Karpas-422 (cell line): ENCODE measurements around the gene EIF5B. TPM values are rescaled to one million over a fixed set of nuclear protein-coding genes. Genes with fewer than 3 reads are reported as not detected.

Source experiments
- DNase-seq: peaks from one replicate; pipeline ENCODE4 v3.0.0-alpha.2; 2015
- H2AFZ ChIP-seq: fragments of 200-600 bp; sonication (generic); 2 replicates; pipeline ENCODE4 v1.6.1; 2014; ENCODE audit warnings: antibody characterized with exemption, low read length, mixed read lengths
- H3K27ac ChIP-seq: fragments of 200-600 bp; sonication (generic); 2 replicates; pipeline ENCODE4 v1.5.1; 2014; ENCODE audit warnings: mild to moderate bottlenecking, low read length, moderate library complexity
- H3K27me3 ChIP-seq: fragments of 200-600 bp; sonication (generic); 2 replicates; pipeline ENCODE4 v1.6.1; 2014; ENCODE audit warnings: low read length, mixed read lengths
- H3K36me3 ChIP-seq: fragments of 200-600 bp; sonication (generic); 2 replicates; pipeline ENCODE4 v1.6.1; 2014; ENCODE audit warnings: low read length, mixed read lengths; ENCODE audit not compliant: insufficient read depth
- H3K4me1 ChIP-seq: fragments of 200-600 bp; sonication (generic); 2 replicates; pipeline ENCODE4 v1.6.1; 2014; ENCODE audit warnings: mild to moderate bottlenecking, low read length, mixed read lengths
- H3K4me2 ChIP-seq: fragments of 200-600 bp; sonication (generic); 2 replicates; pipeline ENCODE4 v1.6.1; 2014; ENCODE audit warnings: low read length, low read depth, mild to moderate bottlenecking; ENCODE audit not compliant: poor library complexity, severe bottlenecking
- H3K4me3 ChIP-seq: fragments of 200-600 bp; sonication (generic); 2 replicates; pipeline ENCODE4 v1.5.1; 2014; ENCODE audit warnings: mild to moderate bottlenecking, antibody characterized with exemption, low read length, mixed read lengths
- H3K79me2 ChIP-seq: fragments of 200-600 bp; sonication (generic); 2 replicates; pipeline ENCODE4 v1.6.1; 2014; ENCODE audit warnings: mild to moderate bottlenecking, low read length, mixed read lengths
- H3K9ac ChIP-seq: fragments of 200-600 bp; sonication (generic); 2 replicates; pipeline ENCODE4 v1.6.0; 2014; ENCODE audit warnings: low read length
- H3K9me2 ChIP-seq: fragments of 200-600 bp; sonication (generic), shearing (Covaris generic); replicated peaks from 2 replicates; pipeline ENCODE4 v1.6.0; 2014; ENCODE audit warnings: mild to moderate bottlenecking, low read length, moderate library complexity; ENCODE audit not compliant: insufficient read depth
- H3K9me3 ChIP-seq: fragments of 300-700, 200-600 bp; sonication (generic); 2 replicates; pipeline ENCODE4 v1.6.1; 2014; ENCODE audit warnings: low read length, mixed read lengths
- H4K20me1 ChIP-seq: fragments of 200-600 bp; sonication (generic); 2 replicates; pipeline ENCODE4 v1.6.1; 2014; ENCODE audit warnings: mild to moderate bottlenecking, antibody characterized with exemption, low read length, low read depth; ENCODE audit not compliant: insufficient read depth
- total RNA-seq: library from RNA; depleted of rRNA; stranded (reverse); fragments of >200 nt; shearing (Covaris generic); gene quantifications from 2 replicates; pipeline ENCODE4 v1.2.3, GENCODE V29; 2014; ENCODE audit warnings: low replicate concordance

The EIF5B gene
- total RNA-seq, 1 experiment from 2014 or later, result 35.5 TPM

DNA sequence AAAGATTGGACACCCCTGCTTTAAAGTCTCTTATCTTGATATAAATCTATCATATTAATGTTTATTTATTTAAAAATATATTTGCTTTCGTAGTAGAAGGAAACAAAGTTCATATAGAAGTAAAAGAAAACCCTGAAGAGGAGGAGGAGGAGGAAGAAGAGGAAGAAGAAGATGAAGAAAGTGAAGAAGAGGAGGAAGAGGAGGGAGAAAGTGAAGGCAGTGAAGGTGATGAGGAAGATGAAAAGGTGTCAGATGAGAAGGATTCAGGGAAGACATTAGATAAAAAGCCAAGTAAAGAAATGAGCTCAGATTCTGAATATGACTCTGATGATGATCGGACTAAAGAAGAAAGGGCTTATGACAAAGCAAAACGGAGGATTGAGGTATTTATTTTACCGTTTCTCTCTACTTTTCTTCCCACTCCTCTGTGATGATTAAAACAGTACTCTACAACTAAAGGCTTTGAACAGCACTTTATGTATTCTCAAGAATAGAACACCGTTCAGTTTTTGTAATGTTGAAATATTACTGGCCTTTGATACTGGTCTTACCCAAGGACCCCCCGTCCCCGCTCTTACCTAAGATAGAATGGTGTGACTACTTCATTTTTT, 39.2 kb downstream of the EIF5B start:
- no peaks in the 10 kb centered on the region for H3K27me3 ChIP-seq
- no peak overlapping the region for H3K4me3 ChIP-seq
- H3K36me3 ChIP-seq, result peaks cover 91% of the 10 kb centered on the region
- no peak for DNase-seq
- no peak overlapping the region for H2AFZ ChIP-seq
- H3K79me2 ChIP-seq, result peaks cover 54% of the 10 kb centered on the region
- no peaks in the 10 kb centered on the region for H3K9me3 ChIP-seq
- H4K20me1 ChIP-seq, result no peaks in the 10 kb centered on the region
- H3K4me2 ChIP-seq, result no peak overlapping the region
- H3K9ac ChIP-seq, result no peak overlapping the region
- H3K4me1 ChIP-seq, result no peaks in the 10 kb centered on the region
- no peaks in the 10 kb centered on the region for H3K9me2 ChIP-seq
- H3K27ac ChIP-seq, result no peak overlapping the region

DNA sequence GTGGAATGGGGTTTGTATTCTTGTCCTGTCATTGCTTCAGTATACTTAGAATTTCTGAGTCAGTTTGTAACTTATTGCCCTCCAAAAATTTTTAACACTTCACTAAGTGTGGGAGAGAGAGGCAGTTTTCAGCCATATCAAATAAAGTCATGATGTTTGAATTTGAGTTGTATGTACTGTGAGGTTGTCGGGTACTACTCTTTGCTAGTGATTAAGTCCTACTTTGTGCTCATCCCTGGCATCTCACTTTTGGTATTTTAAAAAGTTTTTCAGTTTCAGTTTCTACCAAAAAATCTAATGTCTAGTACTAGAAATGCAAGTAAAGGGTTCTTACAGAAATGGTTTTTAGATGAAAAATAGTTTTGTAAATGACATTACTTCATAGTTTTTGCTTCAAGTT, 40.7 kb downstream of the EIF5B start:
- H2AFZ ChIP-seq, result no peak overlapping the region
- no peak for DNase-seq
- H3K27ac ChIP-seq, result no peak overlapping the region
- no peaks in the 10 kb centered on the region for H4K20me1 ChIP-seq
- peaks cover 91% of the 10 kb centered on the region for H3K36me3 ChIP-seq
- peaks cover 61% of the 10 kb centered on the region for H3K79me2 ChIP-seq
- no peaks in the 10 kb centered on the region for H3K9me2 ChIP-seq
- H3K4me1 ChIP-seq, result no peaks in the 10 kb centered on the region
- H3K9ac ChIP-seq, result no peak overlapping the region
- no peaks in the 10 kb centered on the region for H3K9me3 ChIP-seq
- no peaks in the 10 kb centered on the region for H3K27me3 ChIP-seq
- no peak overlapping the region for H3K4me3 ChIP-seq
- H3K4me2 ChIP-seq, result no peak overlapping the region

DNA sequence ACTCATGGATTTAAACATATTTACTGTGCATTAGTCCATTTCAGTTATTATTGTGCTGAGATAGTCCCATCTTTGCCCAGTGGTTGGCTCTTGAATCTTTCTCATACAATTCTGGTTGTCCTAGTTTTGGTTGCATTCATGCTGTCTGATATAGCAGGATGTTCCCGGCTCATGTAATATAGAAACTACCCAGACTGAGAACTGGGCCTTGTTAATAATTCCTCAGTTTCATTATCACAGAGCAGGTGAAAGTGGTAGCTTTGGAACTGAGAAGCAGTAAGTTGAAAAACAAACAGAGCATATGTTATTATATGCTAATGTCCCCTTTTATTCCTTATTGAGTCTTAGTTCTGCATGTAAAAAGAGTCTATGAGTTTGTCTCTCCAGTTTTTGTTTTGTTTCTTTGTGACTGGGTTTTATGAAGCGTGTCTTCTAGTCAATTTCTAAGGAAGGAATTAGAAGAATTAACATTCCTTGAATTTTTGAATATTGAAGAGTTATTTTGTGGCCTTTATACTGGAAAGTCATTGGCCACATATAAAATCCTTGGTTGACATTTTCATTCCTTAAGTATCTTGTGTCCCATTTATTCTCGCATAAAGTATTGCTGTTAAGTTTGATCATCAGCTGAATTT, 43.3 kb downstream of the EIF5B start:
- no peak overlapping the region for H3K4me2 ChIP-seq
- H3K27me3 ChIP-seq, result no peaks in the 10 kb centered on the region
- H3K27ac ChIP-seq, result no peak overlapping the region
- H3K4me3 ChIP-seq, result no peak overlapping the region
- no peaks in the 10 kb centered on the region for H3K4me1 ChIP-seq
- peaks cover 56% of the 10 kb centered on the region for H3K79me2 ChIP-seq
- no peak overlapping the region for H3K9ac ChIP-seq
- H3K9me2 ChIP-seq, result no peaks in the 10 kb centered on the region
- no peak for DNase-seq
- H4K20me1 ChIP-seq, result no peaks in the 10 kb centered on the region
- H3K36me3 ChIP-seq, result peaks cover 85% of the 10 kb centered on the region
- H2AFZ ChIP-seq, result no peak overlapping the region
- no peaks in the 10 kb centered on the region for H3K9me3 ChIP-seq

DNA sequence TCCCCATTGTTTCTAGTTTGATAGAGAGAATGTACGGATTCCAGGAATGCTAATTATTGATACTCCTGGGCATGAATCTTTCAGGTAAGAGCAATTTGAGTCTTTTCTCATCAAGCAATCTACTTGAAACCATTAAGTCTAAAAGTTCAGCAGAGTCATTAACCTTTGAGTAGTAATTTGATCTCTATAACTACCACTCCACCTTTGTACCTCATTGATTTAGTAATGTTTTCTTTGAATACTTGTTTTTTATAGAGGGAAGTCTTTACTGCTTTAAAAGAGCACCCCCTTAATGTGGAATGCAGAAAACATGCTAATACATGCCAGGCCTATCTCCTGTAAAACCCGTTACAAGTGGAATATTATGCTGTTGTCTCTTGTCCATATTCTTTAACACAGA, 45.0 kb downstream of the EIF5B start:
- H2AFZ ChIP-seq, result no peak overlapping the region
- H3K27me3 ChIP-seq, result no peaks in the 10 kb centered on the region
- no peak for DNase-seq
- no peaks in the 10 kb centered on the region for H4K20me1 ChIP-seq
- H3K9ac ChIP-seq, result no peak overlapping the region
- no peak overlapping the region for H3K4me3 ChIP-seq
- no peaks in the 10 kb centered on the region for H3K9me2 ChIP-seq
- H3K79me2 ChIP-seq, result peaks cover 60% of the 10 kb centered on the region
- no peak overlapping the region for H3K4me2 ChIP-seq
- no peak overlapping the region for H3K27ac ChIP-seq
- no peaks in the 10 kb centered on the region for H3K4me1 ChIP-seq
- H3K9me3 ChIP-seq, result no peaks in the 10 kb centered on the region
- H3K36me3 ChIP-seq, result peaks cover 81% of the 10 kb centered on the region

DNA sequence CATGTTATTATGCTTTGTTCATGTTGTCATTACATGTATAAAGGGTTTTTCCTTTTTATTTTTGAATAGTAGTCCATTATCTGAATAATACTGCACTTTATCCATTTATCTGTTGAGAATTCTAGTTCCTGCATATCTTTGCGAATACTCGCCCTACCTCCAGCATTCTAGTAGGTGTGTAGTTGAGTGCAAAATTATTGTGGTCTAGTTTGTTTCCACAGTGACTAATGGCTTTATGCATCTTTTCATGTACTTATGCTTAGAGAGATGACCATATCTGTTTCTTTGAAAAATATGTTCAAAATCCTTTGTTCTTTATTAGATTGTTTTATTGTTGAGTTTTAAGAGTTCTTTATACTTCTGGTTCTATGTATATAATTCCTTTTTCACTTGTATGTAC, 48.8 kb downstream of the EIF5B start:
- H3K36me3 ChIP-seq, result peaks cover 67% of the 10 kb centered on the region
- peaks cover 58% of the 10 kb centered on the region for H3K79me2 ChIP-seq
- no peaks in the 10 kb centered on the region for H3K9me3 ChIP-seq
- H3K4me2 ChIP-seq, result no peak overlapping the region
- no peaks in the 10 kb centered on the region for H3K9me2 ChIP-seq
- H3K27me3 ChIP-seq, result no peaks in the 10 kb centered on the region
- DNase-seq, result no peak
- no peak overlapping the region for H2AFZ ChIP-seq
- no peaks in the 10 kb centered on the region for H4K20me1 ChIP-seq
- H3K4me1 ChIP-seq, result no peaks in the 10 kb centered on the region
- H3K27ac ChIP-seq, result no peak overlapping the region
- H3K9ac ChIP-seq, result no peak overlapping the region
- no peak overlapping the region for H3K4me3 ChIP-seq

DNA sequence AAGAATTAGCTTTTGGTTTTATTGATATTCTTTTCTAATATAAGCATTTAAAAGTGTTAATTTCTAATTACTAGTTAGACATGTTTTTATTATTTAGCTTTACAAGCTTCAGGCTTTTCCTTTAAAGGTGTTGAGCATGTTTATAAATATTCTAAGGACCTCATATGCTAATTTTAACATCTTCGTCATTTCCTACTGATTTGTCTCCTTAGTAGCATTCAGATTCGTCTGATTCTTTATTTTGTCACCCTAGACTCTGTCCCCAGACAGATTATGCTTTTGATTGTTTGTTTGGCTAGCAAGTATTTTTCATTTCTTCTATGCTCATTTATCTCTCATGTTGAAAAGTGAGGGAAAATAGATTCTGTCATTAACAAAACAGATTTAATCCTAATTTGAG, 51.7 kb downstream of the EIF5B start:
- H3K36me3 ChIP-seq, result peaks cover 54% of the 10 kb centered on the region; the same call in 1 of the 2 replicates

DNA sequence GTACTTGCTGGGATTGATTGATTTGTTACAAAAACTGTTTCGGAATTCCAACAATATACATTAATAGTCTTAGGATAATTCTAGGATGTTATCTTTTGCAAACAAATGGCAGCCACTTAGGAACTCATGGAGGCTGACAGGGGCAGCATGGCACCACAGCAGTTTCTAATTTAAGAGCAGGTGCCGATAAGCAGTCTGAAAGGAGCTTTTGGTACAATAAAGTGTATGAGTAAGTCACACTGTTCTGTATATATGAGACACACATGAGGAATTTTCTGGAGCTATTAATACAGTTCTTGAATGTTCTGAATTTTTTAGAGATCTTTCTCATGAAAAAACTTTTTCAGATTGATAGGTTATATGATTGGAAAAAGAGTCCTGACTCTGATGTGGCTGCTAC, 52.2 kb downstream of the EIF5B start:
- H3K27ac ChIP-seq, result no peak overlapping the region
- no peaks in the 10 kb centered on the region for H3K27me3 ChIP-seq
- H2AFZ ChIP-seq, result no peak overlapping the region
- no peak overlapping the region for H3K9ac ChIP-seq
- peaks cover 38% of the 10 kb centered on the region for H3K79me2 ChIP-seq
- no peaks in the 10 kb centered on the region for H3K9me2 ChIP-seq
- H3K4me1 ChIP-seq, result no peaks in the 10 kb centered on the region
- no peak for DNase-seq
- no peak overlapping the region for H3K4me2 ChIP-seq
- no peaks in the 10 kb centered on the region for H4K20me1 ChIP-seq
- no peaks in the 10 kb centered on the region for H3K9me3 ChIP-seq
- peaks cover 56% of the 10 kb centered on the region; the same call in 1 of the 2 replicates for H3K36me3 ChIP-seq
- H3K4me3 ChIP-seq, result no peak overlapping the region

More for the DNA sequence above, 51.7 kb downstream of the EIF5B start:
- H3K9me3 ChIP-seq, result no peaks in the 10 kb centered on the region
- no peak overlapping the region for H3K4me2 ChIP-seq
- H3K4me3 ChIP-seq, result no peak overlapping the region
- H3K9ac ChIP-seq, result no peak overlapping the region
- no peaks in the 10 kb centered on the region for H3K4me1 ChIP-seq
- no peak overlapping the region for H3K27ac ChIP-seq
- DNase-seq, result no peak
- no peaks in the 10 kb centered on the region for H3K9me2 ChIP-seq
- H2AFZ ChIP-seq, result no peak overlapping the region
- no peaks in the 10 kb centered on the region for H3K27me3 ChIP-seq
- peaks cover 40% of the 10 kb centered on the region for H3K79me2 ChIP-seq
- no peaks in the 10 kb centered on the region for H4K20me1 ChIP-seq

DNA sequence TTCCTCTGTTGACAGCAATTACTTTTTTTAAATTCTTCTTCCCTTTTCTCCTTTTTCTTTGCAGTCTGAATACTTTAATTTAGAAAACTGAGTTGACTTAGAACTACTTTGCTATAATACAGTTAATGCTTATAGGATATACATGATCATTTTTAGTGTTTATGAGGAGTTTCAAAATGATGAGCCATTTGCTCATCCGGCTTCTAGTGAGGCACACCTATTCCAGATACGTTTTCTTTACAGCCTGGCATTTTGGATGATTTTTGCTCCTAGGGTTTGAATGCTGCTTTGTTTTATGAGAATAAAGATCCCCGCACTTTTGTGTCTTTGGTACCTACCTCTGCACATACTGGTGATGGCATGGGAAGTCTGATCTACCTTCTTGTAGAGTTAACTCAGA, 52.8 kb downstream of the EIF5B start:
- Histone ChIP-seq H2AFZ (no peak overlapping the region), H3K9ac (no peak overlapping the region), H3K36me3 (peaks cover 57% of the 10 kb centered on the region; the same call in 1 of the 2 replicates), H3K27me3 (no peaks in the 10 kb centered on the region), H3K9me3 (no peaks in the 10 kb centered on the region), H3K4me2 (no peak overlapping the region), H3K27ac (no peak overlapping the region), H3K4me1 (no peaks in the 10 kb centered on the region), H4K20me1 (no peaks in the 10 kb centered on the region), H3K9me2 (no peaks in the 10 kb centered on the region), H3K4me3 (no peak overlapping the region), H3K79me2 (peaks cover 37% of the 10 kb centered on the region)
- no peak for DNase-seq
